Activated naive CD8-positive, alpha-beta T cell treated with anti-CD3 and anti-CD28 coated beads for 36 hours (primary cell): Measurements from ENCODE around the gene RAD23A. TPM values are rescaled to one million over a fixed set of nuclear protein-coding genes. Genes with fewer than 3 reads are reported as not detected.

Source experiments
- DNase-seq: peaks from one replicate; pipeline ENCODE4 v3.0.0; 2021
- H3K27ac Mint-ChIP-seq: one replicate; pipeline ENCODE4 v1.8.0; 2022; ENCODE audit warnings: mild to moderate bottlenecking, moderate library complexity, mixed read lengths
- H3K27me3 Mint-ChIP-seq: one replicate; pipeline ENCODE4 v1.8.0; 2022; ENCODE audit warnings: mild to moderate bottlenecking, mixed read lengths
- H3K36me3 Mint-ChIP-seq: one replicate; pipeline ENCODE4 v1.8.0; 2021; ENCODE audit warnings: mild to moderate bottlenecking, mixed read lengths
- H3K4me1 Mint-ChIP-seq: one replicate; pipeline ENCODE4 v1.8.0; 2021; ENCODE audit warnings: mixed read lengths
- H3K4me3 Mint-ChIP-seq: one replicate; pipeline ENCODE4 v1.8.0; 2022; ENCODE audit warnings: mild to moderate bottlenecking, moderate library complexity, mixed read lengths
- H3K9me3 Mint-ChIP-seq: one replicate; pipeline ENCODE4 v1.8.0; 2022; ENCODE audit warnings: mixed read lengths
- total RNA-seq, 2 experiments: library from RNA; stranded (reverse); gene quantifications; one replicate each; pipeline ENCODE4 v1.2.3, GENCODE V29; 2021

RAD23A gene
- total RNA-seq, 2 experiments from 2014 or later: 176 to 181 TPM

DNA sequence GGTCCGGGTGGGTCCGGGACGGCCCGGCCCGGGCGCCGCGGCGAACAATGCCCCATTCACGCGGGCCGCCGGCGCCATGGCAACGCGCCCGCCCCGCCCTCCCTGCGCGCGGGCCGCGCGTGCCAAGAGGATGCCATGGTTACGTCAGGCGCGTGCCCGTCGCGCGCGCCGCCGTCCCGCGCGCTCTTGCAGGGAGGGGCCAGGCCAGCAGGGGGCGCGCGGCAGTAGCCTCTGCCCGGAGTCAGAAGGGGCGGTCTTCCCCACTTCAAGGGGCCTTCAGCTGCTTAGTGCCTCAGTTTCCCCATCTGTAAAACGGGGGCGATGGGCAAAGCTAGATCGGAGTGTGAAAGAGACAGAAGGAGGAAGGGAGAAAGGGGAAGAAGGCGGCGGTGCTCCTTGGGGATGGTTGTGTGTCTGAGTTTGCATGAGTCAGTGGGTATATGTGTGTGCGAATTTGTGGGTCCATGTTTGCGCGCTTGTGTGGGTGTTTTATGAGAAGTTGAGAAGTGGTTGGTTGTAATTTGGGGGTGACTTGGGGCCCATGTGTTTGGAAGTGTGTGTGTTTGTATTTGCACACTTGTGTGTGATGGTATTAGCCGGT lies 38.0 kb downstream of the RAD23A start:
- H3K4me1 Mint-ChIP-seq: no peaks in the 10 kb centered on the region
- no peaks in the 10 kb centered on the region for H3K36me3 Mint-ChIP-seq
- DNase-seq: peak; percentile 87
- peaks cover 4% of the 10 kb centered on the region for H3K27me3 Mint-ChIP-seq
- no peak overlapping the region for H3K27ac Mint-ChIP-seq
- no peak overlapping the region for H3K4me3 Mint-ChIP-seq
- no peaks in the 10 kb centered on the region for H3K9me3 Mint-ChIP-seq

DNA sequence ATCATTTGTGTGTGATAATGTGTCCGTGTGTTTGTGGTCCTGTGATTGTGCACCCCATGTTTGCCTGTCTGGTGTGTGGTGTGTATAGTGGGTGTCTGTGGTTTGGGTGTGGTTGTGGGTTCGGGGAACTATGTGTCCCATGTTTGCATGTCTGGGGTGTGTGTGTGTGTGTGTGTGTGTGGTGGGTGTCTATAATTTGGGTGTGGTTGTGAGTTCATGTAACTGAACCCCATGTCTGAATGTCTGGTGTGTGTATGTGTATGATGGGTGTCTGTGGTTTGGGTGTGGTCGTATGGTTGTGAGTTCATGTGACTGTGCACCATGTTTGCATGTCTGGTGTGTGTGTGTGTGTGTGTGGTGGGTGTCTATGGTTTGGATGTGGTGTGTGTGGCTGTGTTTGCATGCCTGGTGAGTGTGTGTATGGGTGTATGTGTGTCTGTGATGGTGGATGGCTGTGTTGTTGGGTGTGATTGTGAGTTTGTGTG lies 38.5 kb downstream of the RAD23A start:
- no peak for DNase-seq
- H3K4me1 Mint-ChIP-seq: no peaks in the 10 kb centered on the region
- no peak overlapping the region for H3K27ac Mint-ChIP-seq
- H3K4me3 Mint-ChIP-seq: no peak overlapping the region
- no peaks in the 10 kb centered on the region for H3K9me3 Mint-ChIP-seq
- H3K27me3 Mint-ChIP-seq: peaks cover 4% of the 10 kb centered on the region
- H3K36me3 Mint-ChIP-seq: no peaks in the 10 kb centered on the region

DNA sequence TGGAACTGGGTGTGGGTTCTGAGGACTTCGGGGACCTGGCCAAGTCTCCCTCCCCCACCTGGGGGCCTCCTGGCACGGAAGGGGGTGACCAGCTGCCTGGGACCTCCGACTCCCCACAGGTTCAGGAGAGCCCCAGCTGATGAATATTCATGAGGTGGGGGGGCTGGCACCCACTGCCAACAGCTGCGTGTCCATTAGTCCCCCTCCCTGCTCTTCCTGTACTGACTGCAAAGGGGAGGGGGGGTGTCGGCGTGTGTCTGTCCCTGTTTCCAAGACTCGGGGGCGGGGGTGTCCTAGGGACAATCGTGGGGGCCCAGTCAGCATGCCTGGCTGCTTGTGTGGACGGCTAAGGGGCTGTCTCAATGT lies 39.0 kb downstream of the RAD23A start:
- Mint-ChIP-seq H3K36me3 (no peaks in the 10 kb centered on the region), H3K4me1 (no peaks in the 10 kb centered on the region), H3K27me3 (peaks cover 4% of the 10 kb centered on the region), H3K9me3 (no peaks in the 10 kb centered on the region), H3K4me3 (no peak overlapping the region), H3K27ac (no peak overlapping the region)
- DNase-seq: no peak

DNA sequence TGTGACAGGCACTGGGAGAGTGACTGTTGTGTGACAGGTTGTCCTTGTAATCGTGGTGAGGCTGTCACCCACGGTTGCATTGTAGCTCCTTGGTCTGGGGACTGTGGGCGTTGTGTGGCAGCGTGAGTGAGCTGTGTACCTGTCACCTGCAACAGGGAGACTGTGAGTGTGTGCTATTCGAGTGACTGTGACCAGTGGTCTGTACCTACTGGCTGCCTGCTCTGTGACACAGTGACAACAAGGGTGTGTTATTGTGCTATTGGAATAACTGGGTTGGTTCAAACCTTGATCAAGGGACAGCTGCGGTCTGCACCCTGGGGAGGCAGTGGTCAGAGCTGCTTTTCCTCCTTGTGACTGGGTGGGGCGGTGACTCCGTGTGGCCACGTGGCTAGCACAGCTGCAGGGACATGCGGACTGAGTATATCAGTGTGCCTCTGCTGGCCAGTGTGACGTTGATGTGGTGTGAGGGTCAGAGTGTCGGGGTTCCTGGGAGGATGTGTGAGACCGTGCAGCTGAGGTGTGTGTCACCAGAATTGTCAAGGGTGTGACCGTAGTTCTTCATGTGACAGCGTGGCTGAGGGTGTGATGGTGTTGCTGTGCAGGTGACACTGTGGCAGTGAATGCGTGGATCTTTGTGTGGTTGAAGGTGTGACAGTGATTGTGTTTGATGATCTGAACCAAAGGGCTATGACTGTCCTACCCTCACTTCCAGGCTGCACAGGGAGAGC lies 39.6 kb downstream of the RAD23A start:
- Mint-ChIP-seq H3K4me3 (no peak overlapping the region), H3K9me3 (no peaks in the 10 kb centered on the region), H3K4me1 (no peaks in the 10 kb centered on the region), H3K27me3 (peaks cover 4% of the 10 kb centered on the region), H3K27ac (no peak overlapping the region), H3K36me3 (no peaks in the 10 kb centered on the region)
- no peak for DNase-seq

DNA sequence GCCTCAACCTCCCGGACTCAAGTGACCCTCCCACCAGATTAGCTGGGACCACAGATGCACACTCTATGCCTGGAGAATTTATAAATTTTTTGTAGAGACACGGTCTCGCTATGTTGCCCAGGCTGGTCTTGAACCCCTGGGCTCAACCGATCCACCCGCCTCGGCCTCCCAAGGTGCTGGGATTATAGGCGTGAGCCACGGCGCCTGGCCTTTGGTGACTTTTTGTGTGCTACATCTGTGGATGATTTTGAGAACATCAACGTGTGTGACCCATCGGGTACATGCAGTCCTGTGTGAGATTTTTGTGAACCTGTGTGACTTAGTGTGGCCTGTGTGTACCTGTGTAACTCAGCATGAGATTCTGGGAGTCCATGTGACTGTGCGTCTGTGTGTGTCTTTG lies 41.1 kb downstream of the RAD23A start:
- Mint-ChIP-seq H3K4me3 (no peak overlapping the region), H3K4me1 (no peaks in the 10 kb centered on the region), H3K27ac (no peak overlapping the region), H3K9me3 (no peaks in the 10 kb centered on the region), H3K27me3 (peaks cover 4% of the 10 kb centered on the region), H3K36me3 (no peaks in the 10 kb centered on the region)
- no peak for DNase-seq

DNA sequence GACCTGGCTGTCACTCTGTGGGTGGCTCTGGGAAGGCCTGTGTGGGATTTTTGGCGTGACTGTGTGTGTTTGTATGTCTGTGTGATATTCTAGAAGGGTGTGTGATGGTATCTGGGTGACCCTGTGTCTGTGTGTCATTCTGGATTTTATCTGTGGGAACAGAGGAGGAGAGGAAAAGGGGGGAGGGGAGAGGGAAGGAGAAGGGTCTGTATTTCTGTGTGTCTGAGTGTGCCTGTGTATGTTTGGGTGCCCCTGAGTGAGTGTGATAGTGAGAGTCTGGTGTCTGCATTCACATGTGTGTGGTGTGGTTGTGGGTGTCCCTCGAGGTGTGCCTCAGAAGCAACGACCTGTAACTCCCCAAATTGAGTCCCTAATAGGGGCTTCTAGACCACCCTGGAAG lies 41.5 kb downstream of the RAD23A start:
- DNase-seq: no peak
- H3K36me3 Mint-ChIP-seq: no peaks in the 10 kb centered on the region
- H3K9me3 Mint-ChIP-seq: no peaks in the 10 kb centered on the region
- H3K27me3 Mint-ChIP-seq: peaks cover 4% of the 10 kb centered on the region
- H3K27ac Mint-ChIP-seq: no peak overlapping the region
- no peaks in the 10 kb centered on the region for H3K4me1 Mint-ChIP-seq
- H3K4me3 Mint-ChIP-seq: no peak overlapping the region

DNA sequence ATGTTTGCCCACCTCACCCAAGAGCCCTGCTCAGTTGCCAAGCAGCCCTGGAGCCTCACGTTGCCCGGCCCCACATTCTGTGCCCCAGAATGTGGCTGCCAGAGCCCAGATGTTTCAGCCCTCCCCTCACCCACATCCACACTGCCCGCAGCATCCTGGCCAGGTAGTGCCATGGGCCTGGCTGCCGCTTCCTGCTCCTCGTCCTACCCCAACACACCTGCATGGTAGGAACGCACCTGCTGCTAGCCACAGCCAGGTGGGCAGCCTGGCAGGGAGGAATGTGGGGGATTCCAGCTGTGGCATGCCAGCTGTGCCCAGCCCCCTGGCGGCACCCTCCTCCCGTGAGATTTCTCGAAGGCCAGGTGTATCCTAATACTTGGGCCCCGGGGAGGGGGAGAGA lies 42.1 kb downstream of the RAD23A start:
- H3K9me3 Mint-ChIP-seq: no peaks in the 10 kb centered on the region
- no peak overlapping the region for H3K27ac Mint-ChIP-seq

DNA sequence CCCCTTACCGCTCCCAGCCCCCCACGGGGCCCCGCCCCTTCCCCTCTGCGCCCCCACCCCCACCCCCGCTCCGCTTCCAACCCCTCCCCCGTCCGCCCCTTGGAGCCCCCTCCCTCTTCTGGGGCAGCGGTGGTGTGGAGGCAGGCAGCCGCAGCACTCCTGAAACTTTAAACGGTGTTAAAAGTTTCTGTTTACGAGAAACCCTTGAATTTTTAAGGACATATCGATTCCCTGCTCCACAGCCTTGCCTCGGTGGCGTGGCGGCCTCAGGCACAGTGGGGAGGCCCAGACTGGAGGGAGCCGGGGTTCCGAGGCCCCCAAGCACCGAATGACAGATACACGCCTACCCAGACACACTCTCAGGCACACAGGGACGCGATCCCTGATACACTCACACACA lies 44.8 kb downstream of the RAD23A start:
- Mint-ChIP-seq H3K27me3 (peaks cover 4% of the 10 kb centered on the region), H3K36me3 (no peaks in the 10 kb centered on the region), H3K27ac (no peak overlapping the region), H3K9me3 (no peaks in the 10 kb centered on the region), H3K4me1 (peaks cover 5% of the 10 kb centered on the region), H3K4me3 (no peak overlapping the region)
- DNase-seq: no peak

More for the DNA sequence above, 42.1 kb downstream of the RAD23A start:
- Mint-ChIP-seq H3K4me3 (no peak overlapping the region), H3K4me1 (no peaks in the 10 kb centered on the region), H3K27me3 (peaks cover 4% of the 10 kb centered on the region), H3K36me3 (no peaks in the 10 kb centered on the region)
- no peak for DNase-seq

DNA sequence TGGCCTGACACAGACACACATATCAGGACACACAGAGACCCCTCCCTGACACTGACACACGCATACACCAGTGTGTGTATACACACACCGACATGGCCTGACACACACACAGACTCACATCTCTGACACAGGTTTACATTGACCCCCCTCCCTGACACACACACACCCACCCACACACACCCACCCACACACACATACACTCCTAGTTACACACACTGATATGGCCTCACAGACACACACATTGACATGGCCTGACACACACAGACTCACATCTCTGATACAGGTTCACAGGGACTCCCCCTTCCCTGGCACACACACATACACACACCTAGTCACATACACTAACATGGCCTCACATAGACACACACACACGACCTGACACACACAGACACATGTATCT lies 45.2 kb downstream of the RAD23A start:
- no peaks in the 10 kb centered on the region for H3K9me3 Mint-ChIP-seq
- DNase-seq: no peak
- H3K36me3 Mint-ChIP-seq: no peaks in the 10 kb centered on the region
- H3K4me3 Mint-ChIP-seq: no peak overlapping the region
- H3K27me3 Mint-ChIP-seq: peaks cover 4% of the 10 kb centered on the region
- H3K4me1 Mint-ChIP-seq: peaks cover 5% of the 10 kb centered on the region
- no peak overlapping the region for H3K27ac Mint-ChIP-seq

DNA sequence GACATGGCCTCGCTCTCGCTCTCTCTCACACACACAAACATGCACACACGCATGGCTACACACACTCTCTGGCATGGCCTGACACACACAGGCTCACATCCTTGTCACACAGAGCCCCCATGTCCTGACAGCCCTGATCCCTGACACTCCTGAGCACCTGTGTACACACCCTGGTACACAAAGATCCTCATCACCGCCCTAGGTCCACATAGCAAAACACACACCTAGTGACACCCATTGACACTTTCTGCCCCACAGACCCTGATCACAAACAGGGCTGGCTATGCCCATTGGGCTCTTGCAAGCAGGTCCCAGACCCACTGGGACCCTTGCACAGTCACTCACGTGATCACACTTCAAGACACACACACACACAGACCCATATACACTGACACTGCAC lies 45.6 kb downstream of the RAD23A start:
- Mint-ChIP-seq H3K9me3 (no peaks in the 10 kb centered on the region), H3K4me1 (peaks cover 5% of the 10 kb centered on the region), H3K27me3 (peaks cover 4% of the 10 kb centered on the region)

DNA sequence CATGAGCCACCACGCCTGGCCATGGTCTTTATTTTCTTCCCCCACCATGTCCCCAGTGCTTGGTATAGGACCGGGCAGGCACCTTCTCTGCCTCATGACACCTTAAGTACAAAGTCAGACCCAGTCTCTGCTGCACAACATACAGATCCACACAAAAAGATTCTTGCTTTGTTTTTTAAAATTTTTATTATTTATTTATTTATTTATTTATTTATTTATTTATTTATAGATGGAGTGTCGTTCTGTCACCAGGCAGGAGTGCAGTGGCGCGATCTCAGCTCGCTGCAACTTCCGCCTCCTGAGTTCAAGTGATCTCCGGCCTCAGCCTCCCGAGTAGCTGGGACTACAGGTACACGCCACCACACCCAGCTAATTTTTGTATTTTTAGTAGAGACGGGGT lies 47.1 kb downstream of the RAD23A start:
- no peaks in the 10 kb centered on the region for H3K27me3 Mint-ChIP-seq
- H3K4me3 Mint-ChIP-seq: no peak overlapping the region
- DNase-seq: no peak
- H3K27ac Mint-ChIP-seq: no peak overlapping the region
- peaks cover 7% of the 10 kb centered on the region for H3K4me1 Mint-ChIP-seq
- H3K9me3 Mint-ChIP-seq: no peaks in the 10 kb centered on the region
- H3K36me3 Mint-ChIP-seq: no peaks in the 10 kb centered on the region

More for the DNA sequence above, 45.6 kb downstream of the RAD23A start:
- DNase-seq: no peak
- Mint-ChIP-seq H3K27ac (no peak overlapping the region), H3K4me3 (no peak overlapping the region), H3K36me3 (no peaks in the 10 kb centered on the region)

DNA sequence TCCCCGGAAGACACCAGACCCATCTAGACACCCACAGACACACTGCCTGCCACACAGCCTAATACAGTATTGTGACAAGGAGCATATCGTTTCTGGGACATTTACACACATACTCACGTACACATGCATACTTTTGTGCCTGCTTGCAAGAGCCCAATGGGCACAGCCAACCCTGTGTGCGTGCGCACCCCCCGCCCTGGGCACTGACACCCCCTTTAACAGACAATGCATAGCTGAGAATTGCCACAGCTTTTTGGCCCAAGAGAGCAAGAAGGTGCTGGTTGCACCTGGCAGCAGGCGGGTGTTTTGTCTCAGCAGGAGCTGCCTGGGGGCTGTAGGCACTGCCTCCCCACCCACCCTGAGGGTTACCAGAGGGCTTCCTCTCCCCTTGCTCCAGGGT lies 47.9 kb downstream of the RAD23A start:
- Mint-ChIP-seq H3K4me1 (peaks cover 7% of the 10 kb centered on the region), H3K36me3 (no peaks in the 10 kb centered on the region), H3K9me3 (no peaks in the 10 kb centered on the region), H3K27ac (no peak overlapping the region), H3K27me3 (no peaks in the 10 kb centered on the region), H3K4me3 (no peak overlapping the region)
- DNase-seq: no peak

DNA sequence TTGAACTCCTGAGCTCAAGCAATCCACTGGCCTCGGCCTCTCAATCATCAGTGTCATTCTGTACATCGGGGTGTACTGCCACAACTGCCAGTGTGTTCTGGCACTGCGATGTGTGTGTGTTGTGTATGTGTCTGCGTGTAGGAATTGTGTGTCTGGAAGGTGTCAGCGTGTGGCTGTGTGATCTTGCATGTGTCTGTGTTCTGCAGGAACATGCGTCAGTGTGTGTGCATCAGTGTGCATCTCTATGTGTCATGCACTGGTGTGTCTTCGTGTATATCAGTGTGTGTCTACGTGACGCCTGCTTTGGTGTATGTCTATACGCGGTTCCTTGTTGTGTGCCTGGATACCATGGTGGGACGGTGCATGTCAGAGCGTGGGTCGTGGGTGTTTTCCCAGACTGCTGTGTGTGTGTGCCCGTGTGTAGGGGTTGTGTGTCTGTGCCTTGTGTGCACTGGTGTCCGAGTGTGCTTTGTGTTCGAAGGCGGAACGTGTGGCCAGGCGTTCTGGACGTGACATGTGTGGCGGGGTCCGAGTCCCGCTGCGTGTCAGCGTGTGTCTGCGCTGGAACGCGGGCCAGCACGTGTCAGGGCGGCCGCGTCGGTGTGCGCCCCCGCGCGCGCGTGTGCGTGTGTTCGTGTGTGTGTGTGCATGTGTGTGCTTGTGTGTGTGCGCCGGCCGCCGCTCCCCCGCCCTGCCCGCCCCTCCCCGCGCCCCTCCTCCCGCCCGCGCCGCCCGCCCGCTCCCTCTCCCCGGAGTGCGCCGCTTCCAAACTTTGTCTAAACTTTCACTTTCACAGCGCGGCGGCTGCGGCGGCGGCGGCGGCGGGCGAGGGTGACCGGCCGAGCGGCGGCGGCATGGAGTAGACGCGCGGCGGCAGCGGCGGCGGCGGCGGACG lies 49.3 kb downstream of the RAD23A start, which contains the start of gene NFIX:
TSS of gene NFIX (plus strand) at position 775 of the 895 bp plus-strand sequence. CDS start 363 bp downstream, outside the sequence.
- no peaks in the 10 kb centered on the region for H3K9me3 Mint-ChIP-seq
- DNase-seq: peak; percentile 74
- peaks cover 7% of the 10 kb centered on the region for H3K4me1 Mint-ChIP-seq
- H3K27me3 Mint-ChIP-seq: no peaks in the 10 kb centered on the region
- no peaks in the 10 kb centered on the region for H3K36me3 Mint-ChIP-seq
- H3K27ac Mint-ChIP-seq: peak within 1 kb of the TSS; percentile 22
- peak within 1 kb of the TSS; percentile 82 for H3K4me3 Mint-ChIP-seq

DNA sequence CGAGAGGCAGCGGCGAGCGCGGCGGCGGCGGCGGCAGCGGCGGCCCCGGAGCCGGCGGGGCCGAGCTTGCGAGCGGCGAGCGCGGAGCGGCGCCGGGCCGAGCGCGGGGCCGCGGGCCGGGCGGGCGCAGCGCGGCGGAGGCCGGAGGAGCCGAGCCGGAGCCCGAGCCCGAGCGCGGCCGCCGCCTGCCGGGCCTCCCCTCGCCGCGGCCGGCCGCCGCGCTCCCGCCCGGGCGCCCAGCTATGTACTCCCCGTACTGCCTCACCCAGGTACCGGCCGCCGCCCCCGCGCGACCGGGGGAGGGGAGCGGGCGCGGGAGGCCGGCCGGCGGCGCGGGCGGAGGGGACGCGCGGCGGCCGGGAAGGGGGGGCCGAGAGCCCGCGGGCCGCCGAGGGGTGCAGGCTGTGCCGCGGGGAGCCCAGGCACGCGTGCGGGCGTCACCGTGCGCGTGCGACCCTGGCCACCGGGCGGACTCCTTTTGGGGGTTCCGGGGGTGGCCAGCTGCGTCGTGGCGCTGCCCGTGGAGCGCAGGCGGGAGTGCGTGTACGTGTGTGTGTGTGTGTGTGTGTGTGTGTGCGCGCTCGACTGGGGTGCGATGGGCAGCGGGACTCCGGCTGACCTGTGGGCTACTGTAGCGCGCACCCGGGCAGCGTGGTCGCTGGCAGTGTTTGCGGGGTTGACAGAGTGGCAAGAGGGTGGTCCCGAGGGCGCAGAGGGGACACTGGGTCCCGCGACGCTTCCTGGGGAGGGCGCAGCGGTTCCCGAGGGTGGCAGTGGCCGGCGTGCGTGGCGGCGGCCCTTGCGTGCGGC lies 50.1 kb downstream of the RAD23A start:
- Mint-ChIP-seq H3K4me3 (peak overlapping the region; percentile 75), H3K4me1 (peaks cover 7% of the 10 kb centered on the region), H3K36me3 (no peaks in the 10 kb centered on the region), H3K27ac (no peak overlapping the region), H3K27me3 (no peaks in the 10 kb centered on the region), H3K9me3 (no peaks in the 10 kb centered on the region)
- DNase-seq: no peak
